ENCODE measurements around the gene SLC9A7. TPM values are rescaled to one million over a fixed set of nuclear protein-coding genes. Genes with fewer than 3 reads are reported as not detected.
A peak's percentile ranks its signal among the peaks of the same experiment; 100 is the strongest.

The SLC9A7 gene
- total RNA-seq, 2 experiments from 2014 or later, result 2.2 to 3.2 TPM

DNA sequence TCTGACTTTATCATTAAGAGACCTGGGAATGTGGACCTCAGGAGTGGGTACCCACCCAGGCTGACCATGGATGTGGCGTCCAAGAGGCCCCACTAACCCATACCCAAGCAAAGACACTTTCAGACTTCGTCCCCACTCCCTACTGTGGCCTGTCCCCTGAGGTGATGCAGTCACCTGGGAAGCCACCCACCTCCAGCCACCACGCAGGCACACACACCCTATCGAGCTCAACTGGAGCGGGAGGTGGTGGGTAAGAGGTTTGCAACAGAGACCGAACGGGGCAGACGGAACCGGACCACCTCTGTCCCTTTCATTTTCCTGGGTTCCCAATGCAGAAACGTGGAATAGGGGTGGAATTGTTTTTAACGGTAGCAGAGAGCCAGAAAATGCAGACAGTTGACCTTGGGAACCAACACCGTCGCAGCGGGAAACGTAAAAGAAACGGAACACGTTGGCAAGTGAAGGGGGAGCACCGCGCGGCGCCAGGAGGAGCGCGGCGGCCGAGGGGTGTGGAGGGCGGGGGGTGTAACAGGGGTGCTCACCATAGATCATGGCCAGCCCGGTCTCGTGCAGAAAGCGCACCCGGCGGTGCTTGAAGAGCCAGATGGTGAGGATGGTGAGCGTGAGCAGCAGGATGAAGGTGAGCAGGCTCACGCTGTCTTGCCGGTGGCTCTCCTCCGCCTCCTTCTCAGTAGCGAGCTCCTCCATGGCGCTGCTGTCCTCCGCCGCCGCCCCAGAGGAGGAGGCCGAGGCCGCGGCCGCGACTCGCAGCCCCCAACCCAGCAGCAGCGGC is 559 bp downstream of the SLC9A7 start:
- Mint-ChIP-seq H3K27ac (peak overlapping the region; percentile 26), H3K27me3 (peaks cover 4% of the 10 kb centered on the region), H3K4me3 (peak overlapping the region; percentile 91), H3K4me1 (ENCODE audit: low read depth) (peaks cover 22% of the 10 kb centered on the region), H3K36me3 (ENCODE audit: low read depth) (no peaks in the 10 kb centered on the region), H3K9me3 (no peaks in the 10 kb centered on the region)
- DNase-seq (peak in 10 of 14 experiments; percentile 1 to 33 (median 11)), ATAC-seq (ENCODE audit: poor library complexity) (peak; percentile 43)
- ChIA-PET CTCF (interaction anchor here (1.8 kb wide), 1 partner anchor 39 kb away, joined by 12 read pairs; no protein-coding TSS in a partner anchor), POLR2A (no interaction called here)
- H3K36me3 ChIP-seq (ENCODE audit: insufficient read depth, low read length), result no peaks in the 10 kb centered on the region
- H3K4me3 ChIP-seq (ENCODE audit: low read length), result peak overlapping the region; percentile 65
- TF ChIP-seq, protein P1, sequence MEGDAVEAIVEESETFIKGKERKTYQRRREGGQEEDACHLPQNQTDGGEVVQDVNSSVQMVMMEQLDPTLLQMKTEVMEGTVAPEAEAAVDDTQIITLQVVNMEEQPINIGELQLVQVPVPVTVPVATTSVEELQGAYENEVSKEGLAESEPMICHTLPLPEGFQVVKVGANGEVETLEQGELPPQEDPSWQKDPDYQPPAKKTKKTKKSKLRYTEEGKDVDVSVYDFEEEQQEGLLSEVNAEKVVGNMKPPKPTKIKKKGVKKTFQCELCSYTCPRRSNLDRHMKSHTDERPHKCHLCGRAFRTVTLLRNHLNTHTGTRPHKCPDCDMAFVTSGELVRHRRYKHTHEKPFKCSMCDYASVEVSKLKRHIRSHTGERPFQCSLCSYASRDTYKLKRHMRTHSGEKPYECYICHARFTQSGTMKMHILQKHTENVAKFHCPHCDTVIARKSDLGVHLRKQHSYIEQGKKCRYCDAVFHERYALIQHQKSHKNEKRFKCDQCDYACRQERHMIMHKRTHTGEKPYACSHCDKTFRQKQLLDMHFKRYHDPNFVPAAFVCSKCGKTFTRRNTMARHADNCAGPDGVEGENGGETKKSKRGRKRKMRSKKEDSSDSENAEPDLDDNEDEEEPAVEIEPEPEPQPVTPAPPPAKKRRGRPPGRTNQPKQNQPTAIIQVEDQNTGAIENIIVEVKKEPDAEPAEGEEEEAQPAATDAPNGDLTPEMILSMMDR (IDR thresholded peaks at IDR 0.05), result no peak
- intact Hi-C loops (cut with DNase I, micrococcal nuclease), result loop anchor here (2.0 to 5.0 kb wide), 3 partner anchors 154 to 334 kb away; partner anchors contain the start of gene JADE3 (in 1 of the 2)
- no peak overlapping the region for H3K27ac ChIP-seq (ENCODE audit: low read depth in 1 of 2, low read length in 2 of 2)
- no peaks in the 10 kb centered on the region for H3K9me3 ChIP-seq (ENCODE audit: control insufficient read depth in 1 of 2, insufficient read depth in 1 of 2, low read length in 2 of 2)
- no peaks in the 10 kb centered on the region for H3K27me3 ChIP-seq (ENCODE audit: control insufficient read depth in 1 of 2, insufficient read depth in 2 of 2, low read length in 2 of 2)
- peaks cover 13% of the 10 kb centered on the region for H3K4me1 ChIP-seq (ENCODE audit: insufficient read depth, low read length)

DNA sequence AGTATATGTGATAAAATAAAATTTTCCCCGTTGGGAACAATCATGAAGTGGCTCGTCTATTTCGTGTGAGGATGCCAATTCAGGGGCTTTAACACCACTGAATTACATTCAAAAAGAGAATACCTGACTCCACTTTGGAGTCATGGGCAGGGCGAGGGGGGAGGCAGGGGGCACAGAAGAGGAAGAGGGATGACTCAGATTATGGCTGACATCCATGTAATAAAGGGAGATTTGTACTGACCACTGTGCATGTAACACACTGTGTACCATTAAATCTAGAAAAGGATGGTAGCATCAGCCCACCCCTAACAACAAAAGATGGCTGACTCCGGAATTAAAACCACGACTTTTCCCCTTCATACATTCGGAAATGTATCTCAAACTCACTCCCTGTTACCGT is 1.3 kb downstream of the SLC9A7 start:
- Histone ChIP-seq H3K4me3 (ENCODE audit: low read length) (no peak overlapping the region), H3K4me1 (ENCODE audit: insufficient read depth, low read length) (peaks cover 13% of the 10 kb centered on the region)

DNA sequence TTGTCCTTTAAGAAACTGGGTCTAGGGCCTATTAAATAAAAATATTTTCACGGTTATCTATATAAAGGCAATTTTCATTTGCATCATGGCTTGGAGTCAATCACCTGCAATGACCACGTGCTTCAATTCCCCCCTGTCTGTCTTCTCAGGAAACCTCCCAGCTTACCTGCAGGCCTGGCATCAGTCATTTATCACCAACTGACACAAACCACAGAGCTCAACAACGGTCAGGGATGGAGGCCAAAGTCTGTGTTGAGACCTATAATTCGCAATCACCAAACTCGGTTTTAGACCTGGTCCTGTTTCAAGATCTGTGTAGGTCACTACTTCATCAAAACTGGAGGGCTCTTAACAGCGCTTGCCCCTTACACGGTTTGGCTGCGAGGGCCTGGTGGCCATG is 1.9 kb downstream of the SLC9A7 start:
- peaks cover 4% of the 10 kb centered on the region for H3K27me3 Mint-ChIP-seq
- no peak for ATAC-seq (ENCODE audit: poor library complexity)
- H3K9me3 ChIP-seq (ENCODE audit: control insufficient read depth in 1 of 2, insufficient read depth in 1 of 2, low read length in 2 of 2), result no peaks in the 10 kb centered on the region
- H3K4me1 Mint-ChIP-seq (ENCODE audit: low read depth), result peaks cover 27% of the 10 kb centered on the region
- ChIA-PET POLR2A (no interaction called here), CTCF (no interaction called here)
- H3K4me1 ChIP-seq (ENCODE audit: insufficient read depth, low read length), result peaks cover 13% of the 10 kb centered on the region
- no peak for DNase-seq
- peak overlapping the region; percentile 91 for H3K4me3 Mint-ChIP-seq
- no peaks in the 10 kb centered on the region for H3K36me3 ChIP-seq (ENCODE audit: insufficient read depth, low read length)
- no peak overlapping the region for H3K27ac ChIP-seq (ENCODE audit: low read depth in 1 of 2, low read length in 2 of 2)
- TF ChIP-seq, protein P1 (IDR thresholded peaks at IDR 0.05), result no peak
- intact Hi-C loops (cut with DNase I, micrococcal nuclease), result loop anchor here (5.0 kb wide), 2 partner anchors 155 to 335 kb away; partner anchors contain the start of gene JADE3 (in 1 of the 2)
- H3K9me3 Mint-ChIP-seq, result no peaks in the 10 kb centered on the region
- no peaks in the 10 kb centered on the region for H3K27me3 ChIP-seq (ENCODE audit: control insufficient read depth in 1 of 2, insufficient read depth in 2 of 2, low read length in 2 of 2)
- no peak overlapping the region for H3K4me3 ChIP-seq (ENCODE audit: low read length)
- H3K36me3 Mint-ChIP-seq (ENCODE audit: low read depth), result no peaks in the 10 kb centered on the region
- H3K27ac Mint-ChIP-seq, result no peak overlapping the region

More for the DNA sequence above, 1.3 kb downstream of the SLC9A7 start:
- H3K4me3 Mint-ChIP-seq, result peak overlapping the region; percentile 91
- no peak overlapping the region for H3K27ac ChIP-seq (ENCODE audit: low read depth in 1 of 2, low read length in 2 of 2)
- DNase-seq (peak in 1 of 14 experiments; percentile 6), ATAC-seq (ENCODE audit: poor library complexity) (no peak)
- CTCF ChIA-PET, result interaction anchor here (1.8 kb wide), 1 partner anchor 39 kb away, joined by 12 read pairs; no protein-coding TSS in a partner anchor
- H3K27ac Mint-ChIP-seq, result peak overlapping the region; percentile 26
- H3K27me3 ChIP-seq (ENCODE audit: control insufficient read depth in 1 of 2, insufficient read depth in 2 of 2, low read length in 2 of 2), result no peaks in the 10 kb centered on the region
- no peaks in the 10 kb centered on the region for H3K9me3 Mint-ChIP-seq
- H3K27me3 Mint-ChIP-seq, result peaks cover 4% of the 10 kb centered on the region
- POLR2A ChIA-PET, result no interaction called here
- no peaks in the 10 kb centered on the region for H3K36me3 Mint-ChIP-seq (ENCODE audit: low read depth)
- H3K36me3 ChIP-seq (ENCODE audit: insufficient read depth, low read length), result no peaks in the 10 kb centered on the region
- intact Hi-C loops (cut with DNase I, micrococcal nuclease), result loop anchor here (5.0 kb wide), 2 partner anchors 155 to 335 kb away; partner anchors contain the start of gene JADE3 (in 1 of the 2)
- H3K4me1 Mint-ChIP-seq (ENCODE audit: low read depth), result peaks cover 22% of the 10 kb centered on the region
- TF ChIP-seq, protein P1 (IDR thresholded peaks at IDR 0.05), result no peak
- no peaks in the 10 kb centered on the region for H3K9me3 ChIP-seq (ENCODE audit: control insufficient read depth in 1 of 2, insufficient read depth in 1 of 2, low read length in 2 of 2)
